CD4-positive, alpha-beta memory T cell (primary cell): Measurements from ENCODE around the gene ZNF263. TPM values are rescaled to one million over a fixed set of nuclear protein-coding genes. Genes with fewer than 3 reads are reported as not detected.

Source experiments
- CTCF ChIA-PET: fragments of 350-600 bp; sonication (Branson Sonifier 250); formaldehyde crosslinking; loops from one replicate; lab custom pipeline; 2021; ENCODE audit warnings: inconsistent platforms; ENCODE audit not compliant: partially characterized antibody; lab: Charles Lee
- POLR2A ChIA-PET: fragments of 350-600 bp; sonication (Branson Sonifier 250); formaldehyde crosslinking; loops from one replicate; lab custom pipeline; 2021; ENCODE audit not compliant: partially characterized antibody; lab: Charles Lee
- DNase-seq, 5 donors: peaks; one replicate each; pipeline versions ENCODE4 v3.0.0 to v3.0.0-alpha.2; 2020 to 2022; ENCODE audit warnings: mixed read lengths in 1 of 5
- H3K27ac ChIP-seq: one replicate; pipeline ENCODE4 v1.7.0; 2013; ENCODE audit warnings: low read depth, low read length
- H3K27me3 ChIP-seq: 2 replicates; pipeline ENCODE4 v1.7.0; 2013; ENCODE audit warnings: mild to moderate bottlenecking, low read length, moderate library complexity; ENCODE audit not compliant: insufficient read depth
- H3K36me3 ChIP-seq: 2 replicates; pipeline ENCODE4 v1.7.0; 2013; ENCODE audit warnings: mild to moderate bottlenecking, low read length, moderate library complexity; ENCODE audit not compliant: insufficient read depth
- H3K4me1 ChIP-seq: 2 replicates; pipeline ENCODE4 v1.7.0; 2013; ENCODE audit warnings: mild to moderate bottlenecking, low read length, moderate library complexity; ENCODE audit not compliant: insufficient read depth
- H3K4me3 ChIP-seq, 2 donors: one replicate each; pipeline ENCODE4 v1.7.0; 2013; ENCODE audit warnings: low read length in 2 of 2, mild to moderate bottlenecking in 1 of 2
- H3K9me3 ChIP-seq, 2 donors: one replicate each; pipeline ENCODE4 v1.7.0; 2013; ENCODE audit warnings: low read length in 2 of 2, control low read depth in 1 of 2; ENCODE audit not compliant: control insufficient read depth in 1 of 2
- H3K27ac Mint-ChIP-seq, 7 donors: one replicate each; pipeline ENCODE4 v1.8.0; 2020 to 2021; ENCODE audit warnings: mixed read lengths in 7 of 7, mild to moderate bottlenecking in 6 of 7, inconsistent platforms in 3 of 7, moderate library complexity in 3 of 7
- H3K27me3 Mint-ChIP-seq, 2 donors: one replicate each; pipeline ENCODE4 v1.8.0; 2020 to 2021; ENCODE audit warnings: mixed read lengths in 2 of 2
- H3K36me3 Mint-ChIP-seq, 2 donors: one replicate each; pipeline ENCODE4 v1.8.0; 2020 to 2021; ENCODE audit warnings: mixed read lengths in 2 of 2, inconsistent platforms in 1 of 2, mild to moderate bottlenecking in 1 of 2
- H3K4me1 Mint-ChIP-seq, 4 donors: one replicate each; pipeline ENCODE4 v1.8.0; 2020 to 2021; ENCODE audit warnings: mixed read lengths in 4 of 4, mild to moderate bottlenecking in 1 of 4
- H3K4me3 Mint-ChIP-seq, 8 donors: one replicate each; pipeline ENCODE4 v1.8.0; 2020 to 2021; ENCODE audit warnings: mixed read lengths in 8 of 8, mild to moderate bottlenecking in 7 of 8, moderate library complexity in 6 of 8, inconsistent platforms in 3 of 8
- H3K9me3 Mint-ChIP-seq, 8 donors: one replicate each; pipeline ENCODE4 v1.8.0; 2020 to 2021; ENCODE audit warnings: mixed read lengths in 8 of 8, mild to moderate bottlenecking in 5 of 8, inconsistent platforms in 3 of 8, moderate library complexity in 1 of 8
- intact Hi-C: fragments of 100-400 bp; cut with micrococcal nuclease; formaldehyde crosslinking; loops from one replicate; pipeline ENCODE4 v1.15.1; 2023
- polyA plus RNA-seq, 2 donors: library from polyadenylated mRNA; unstranded; fragments of 300-500 nt; fragmentation: Illumina TruSeq; gene quantifications; one replicate each; pipeline ENCODE4 v1.2.3, GENCODE V29; 2021
- total RNA-seq, 2 experiments: library from RNA; stranded (reverse); gene quantifications; one replicate each; pipeline ENCODE4 v1.2.3, GENCODE V29; 2021

Gene ZNF263
- total and polyA plus RNA-seq, 4 experiments from 2014 or later, result 29.3 to 45.1 (median 40.9) TPM

GRCh38 chr16:3306078-3306477, 22.8 kb downstream of the ZNF263 start:
- Mint-ChIP-seq H3K27me3 (no peaks in the 10 kb centered on the region), H3K9me3 (peaks cover 0 to 65% (median 52%) of the 10 kb centered on the region in 8 donors), H3K27ac (peak overlapping the region in 5 of 7 donors; percentile 22 to 82 (median 71)), H3K4me3 (peak overlapping the region; percentile 79 to 87 (median 85)), H3K36me3 (peaks cover 49 to 52% of the 10 kb centered on the region in 2 donors), H3K4me1 (peaks cover 7 to 13% (median 11%) of the 10 kb centered on the region in 4 donors)
- peak overlapping the region; percentile 80 to 88 for H3K4me3 ChIP-seq
- ChIA-PET CTCF (interaction anchor here (1.0 to 3.2 kb wide), 6 partner anchors 9 to 274 kb away, joined by 3 to 10 read pairs (median 4); partner anchors contain the start of genes NAA60, ZNF174, ZNF597 and ZSCAN32), POLR2A (interaction anchor here (0.6 to 5.3 kb wide), 19 partner anchors 10 to 203 kb away, joined by 3 to 76 read pairs (median 4); partner anchors contain the start of genes NAA60, ZNF174, ZNF200 and ZNF263)
- intact Hi-C loops, result no loop called here
- no peak for DNase-seq
- H3K4me1 ChIP-seq, result peaks cover 16% of the 10 kb centered on the region
- peaks cover 21% of the 10 kb centered on the region for H3K36me3 ChIP-seq
- H3K27me3 ChIP-seq, result no peaks in the 10 kb centered on the region
- H3K9me3 ChIP-seq, result peaks cover 7 to 32% of the 10 kb centered on the region in 2 donors
- peak overlapping the region; percentile 70 for H3K27ac ChIP-seq

GRCh38 chr16:3311496-3311895, 28.2 kb downstream of the ZNF263 start:
- no peak overlapping the region for H3K4me3 Mint-ChIP-seq
- ChIA-PET POLR2A (interaction anchor here (0.6 kb wide), 1 partner anchor 75 kb away, joined by 3 read pairs; no protein-coding TSS in a partner anchor), CTCF (no interaction called here)
- Histone ChIP-seq H3K9me3 (peaks cover 13 to 57% of the 10 kb centered on the region in 2 donors), H3K27me3 (no peaks in the 10 kb centered on the region), H3K36me3 (peaks cover 33% of the 10 kb centered on the region), H3K27ac (no peak overlapping the region), H3K4me1 (peaks cover 2% of the 10 kb centered on the region), H3K4me3 (no peak overlapping the region)
- intact Hi-C loops, result no loop called here
- peaks cover 79 to 86% of the 10 kb centered on the region in 2 donors for H3K36me3 Mint-ChIP-seq
- no peak for DNase-seq
- no peak overlapping the region for H3K27ac Mint-ChIP-seq
- no peaks in the 10 kb centered on the region for H3K27me3 Mint-ChIP-seq
- H3K9me3 Mint-ChIP-seq, result peaks cover 7 to 90% (median 79%) of the 10 kb centered on the region in 8 donors
- H3K4me1 Mint-ChIP-seq, result peaks cover 0 to 3% (median 0%) of the 10 kb centered on the region in 4 donors

GRCh38 chr16:3317315-3317999, 34.2 kb downstream of the ZNF263 start:
- no peak overlapping the region for H3K4me3 Mint-ChIP-seq
- Histone ChIP-seq H3K27ac (no peak overlapping the region), H3K4me3 (peak overlapping the region in 1 of 2 donors; percentile 17), H3K9me3 (peaks cover 27 to 70% of the 10 kb centered on the region in 2 donors), H3K4me1 (no peaks in the 10 kb centered on the region), H3K36me3 (peaks cover 25% of the 10 kb centered on the region), H3K27me3 (no peaks in the 10 kb centered on the region)
- no peaks in the 10 kb centered on the region for H3K27me3 Mint-ChIP-seq
- ChIA-PET CTCF (interaction anchor here (0.6 to 3.6 kb wide), 2 partner anchors 12 to 621 kb away, joined by 3 to 10 read pairs; partner anchors contain the start of genes TIGD7 and ZNF75A), POLR2A (interaction anchor here (0.8 to 3.7 kb wide), 3 partner anchors 12 to 125 kb away, joined by 3 to 18 read pairs (median 4); partner anchors contain the start of genes TIGD7 and ZNF75A)
- H3K36me3 Mint-ChIP-seq, result peaks cover 76 to 78% of the 10 kb centered on the region in 2 donors
- no peak overlapping the region for H3K27ac Mint-ChIP-seq
- intact Hi-C loops, result no loop called here
- H3K4me1 Mint-ChIP-seq, result peaks cover 0 to 3% (median 0%) of the 10 kb centered on the region in 4 donors
- H3K9me3 Mint-ChIP-seq, result peaks cover 5 to 99% (median 92%) of the 10 kb centered on the region in 8 donors
- no peak for DNase-seq

GRCh38 chr16:3321816-3322215, 38.5 kb downstream of the ZNF263 start:
- ChIA-PET CTCF (no interaction called here), POLR2A (no interaction called here)
- H3K27me3 ChIP-seq, result no peaks in the 10 kb centered on the region
- peaks cover 37 to 39% of the 10 kb centered on the region in 2 donors for H3K36me3 Mint-ChIP-seq
- no peak for DNase-seq
- peaks cover 0 to 81% (median 71%) of the 10 kb centered on the region in 8 donors for H3K9me3 Mint-ChIP-seq
- H3K4me3 ChIP-seq, result no peak overlapping the region
- H3K4me1 ChIP-seq, result no peaks in the 10 kb centered on the region
- peaks cover 10% of the 10 kb centered on the region for H3K36me3 ChIP-seq
- H3K27ac ChIP-seq, result no peak overlapping the region
- no peak overlapping the region for H3K27ac Mint-ChIP-seq
- H3K9me3 ChIP-seq, result peaks cover 18 to 50% of the 10 kb centered on the region in 2 donors
- H3K4me1 Mint-ChIP-seq, result no peaks in the 10 kb centered on the region
- H3K27me3 Mint-ChIP-seq, result no peaks in the 10 kb centered on the region
- intact Hi-C loops, result no loop called here
- H3K4me3 Mint-ChIP-seq, result no peak overlapping the region

GRCh38 chr16:3327514-3327913, 44.2 kb downstream of the ZNF263 start:
- Mint-ChIP-seq H3K9me3 (peaks cover 2 to 55% (median 41%) of the 10 kb centered on the region in 8 donors), H3K4me1 (no peaks in the 10 kb centered on the region), H3K4me3 (no peak overlapping the region), H3K27ac (no peak overlapping the region), H3K36me3 (peaks cover 9 to 11% of the 10 kb centered on the region in 2 donors), H3K27me3 (no peaks in the 10 kb centered on the region)
- H3K36me3 ChIP-seq, result no peaks in the 10 kb centered on the region
- H3K9me3 ChIP-seq, result peaks cover 0 to 4% of the 10 kb centered on the region in 2 donors
- ChIA-PET CTCF (interaction anchor here (1.3 kb wide), 1 partner anchor 14 kb away, joined by 3 read pairs; no protein-coding TSS in a partner anchor), POLR2A (no interaction called here)
- no peak overlapping the region for H3K4me3 ChIP-seq
- H3K4me1 ChIP-seq, result no peaks in the 10 kb centered on the region
- no peak overlapping the region for H3K27ac ChIP-seq
- intact Hi-C loops, result no loop called here
- H3K27me3 ChIP-seq, result no peaks in the 10 kb centered on the region
- no peak for DNase-seq

GRCh38 chr16:3328104-3328503, 44.8 kb downstream of the ZNF263 start:
- Histone ChIP-seq H3K9me3 (peaks cover 0 to 4% of the 10 kb centered on the region in 2 donors), H3K36me3 (no peaks in the 10 kb centered on the region), H3K4me1 (no peaks in the 10 kb centered on the region), H3K27ac (no peak overlapping the region), H3K4me3 (no peak overlapping the region), H3K27me3 (no peaks in the 10 kb centered on the region)
- peaks cover 11 to 12% of the 10 kb centered on the region in 2 donors for H3K36me3 Mint-ChIP-seq
- ChIA-PET CTCF (no interaction called here), POLR2A (no interaction called here)
- no peaks in the 10 kb centered on the region for H3K27me3 Mint-ChIP-seq
- no peaks in the 10 kb centered on the region for H3K4me1 Mint-ChIP-seq
- intact Hi-C loops, result no loop called here
- peaks cover 2 to 52% (median 40%) of the 10 kb centered on the region in 8 donors for H3K9me3 Mint-ChIP-seq
- H3K27ac Mint-ChIP-seq, result no peak overlapping the region
- no peak for DNase-seq
- no peak overlapping the region for H3K4me3 Mint-ChIP-seq

GRCh38 chr16:3328643-3329042, 45.4 kb downstream of the ZNF263 start:
- ChIA-PET CTCF (no interaction called here), POLR2A (no interaction called here)
- Mint-ChIP-seq H3K27ac (no peak overlapping the region), H3K27me3 (no peaks in the 10 kb centered on the region), H3K4me1 (no peaks in the 10 kb centered on the region), H3K4me3 (no peak overlapping the region), H3K36me3 (peaks cover 11 to 14% of the 10 kb centered on the region in 2 donors), H3K9me3 (peaks cover 2 to 50% (median 37%) of the 10 kb centered on the region in 8 donors)
- Histone ChIP-seq H3K9me3 (peaks cover 0 to 2% of the 10 kb centered on the region in 2 donors), H3K27ac (no peak overlapping the region), H3K4me1 (no peaks in the 10 kb centered on the region), H3K36me3 (no peaks in the 10 kb centered on the region), H3K4me3 (no peak overlapping the region), H3K27me3 (no peaks in the 10 kb centered on the region)
- DNase-seq, result no peak
- intact Hi-C loops, result no loop called here
